AG04449 (cell line): ENCODE measurements around the gene CNOT4.

Source experiments
- CTCF ChIA-PET: fragments of 350-600 bp; formaldehyde crosslinking; extraction: SDS; loops from one replicate; lab custom pipeline; 2021; ENCODE audit warnings: antibody characterized with exemption; lab: Yijun Ruan, JAX
- POLR2A ChIA-PET: fragments of 400-600, 350-600 bp; formaldehyde crosslinking; extraction: SDS; loops from one replicate; lab custom pipeline; 2020; ENCODE audit warnings: antibody characterized with exemption, inconsistent platforms; lab: Yijun Ruan, JAX
- DNase-seq: peaks from one replicate; pipeline ENCODE4 v3.0.0-alpha.2; 2010; ENCODE audit warnings: low read depth, low spot score
- H3K4me3 ChIP-seq: 2 replicates; pipeline ENCODE4 v1.5.1; 2011; ENCODE audit warnings: low read depth, mild to moderate bottlenecking, control low read depth, low read length
- CTCF ChIP-seq: IDR thresholded peaks from one replicate; pipeline ENCODE4 v1.5.1; 2011; ENCODE audit warnings: mild to moderate bottlenecking, moderate library complexity, low read length, control low read depth, inconsistent platforms; ENCODE audit not compliant: insufficient read depth; ENCODE audit errors: missing control alignments

The CNOT4 gene

GRCh38 chr7:135441791-135442190, 68.1 kb downstream of the CNOT4 start:
- H3K4me3 ChIP-seq, result no peak overlapping the region
- no peak for DNase-seq
- POLR2A ChIA-PET, result no interaction called here
- CTCF ChIA-PET, result interaction anchor here (1.6 kb wide), 2 partner anchors 27 to 161 kb away, joined by 3 to 5 read pairs; no protein-coding TSS in a partner anchor
- no peak for TF ChIP-seq CTCF

- CTCF ChIA-PET, result no interaction called here
- no peak overlapping the region for H3K4me3 ChIP-seq
- POLR2A ChIA-PET, result no interaction called here
- no peak for DNase-seq
- TF ChIP-seq CTCF, result no peak
Measured at GRCh38 chr7:135434047-135434446, 75.9 kb downstream of the CNOT4 start.

GRCh38 chr7:135430626-135431025, 79.3 kb downstream of the CNOT4 start:
- TF ChIP-seq CTCF, result no peak
- no peak overlapping the region for H3K4me3 ChIP-seq
- ChIA-PET CTCF (no interaction called here), POLR2A (no interaction called here)
- DNase-seq, result no peak

- H3K4me3 ChIP-seq, result no peak overlapping the region
- CTCF ChIA-PET, result interaction anchor here (0.6 kb wide), 1 partner anchor 38 kb away, joined by 3 read pairs; no protein-coding TSS in a partner anchor
- TF ChIP-seq CTCF, result no peak
- DNase-seq, result no peak
- POLR2A ChIA-PET, result no interaction called here
Measured at GRCh38 chr7:135428879-135429278, 81.0 kb downstream of the CNOT4 start.

- DNase-seq, result no peak
- TF ChIP-seq CTCF, result no peak
- ChIA-PET POLR2A (no interaction called here), CTCF (interaction anchor here (0.9 kb wide), 1 partner anchor 14 kb away, joined by 3 read pairs; no protein-coding TSS in a partner anchor)
- no peak overlapping the region for H3K4me3 ChIP-seq
Measured at GRCh38 chr7:135428011-135428410, 81.9 kb downstream of the CNOT4 start.

GRCh38 chr7:135427166-135427565, 82.7 kb downstream of the CNOT4 start:
- ChIA-PET POLR2A (no interaction called here), CTCF (interaction anchor here (0.9 kb wide), 1 partner anchor 13 kb away, joined by 3 read pairs; no protein-coding TSS in a partner anchor)
- no peak overlapping the region for H3K4me3 ChIP-seq
- no peak for DNase-seq
- TF ChIP-seq CTCF, result no peak
